ENCODE results near the gene SCPEP1.

SCPEP1 gene

GRCh38 chr17:56970974-56971373 is 7.0 kb upstream of the SCPEP1 start:
- no peak for DNase-seq
- H3K27ac ChIP-seq = no peak overlapping the region
- H3K36me3 ChIP-seq = no peaks in the 10 kb centered on the region
- H3K4me3 ChIP-seq (ENCODE audit: low read depth, low read length) = no peak overlapping the region
- no peak for TF ChIP-seq CTCF (IDR thresholded peaks at IDR 0.05; ENCODE audit: low read depth, low read length)
- no peaks in the 10 kb centered on the region for H3K27me3 ChIP-seq (ENCODE audit: insufficient read depth, low read depth, severe bottlenecking)
- H3K9me3 ChIP-seq (ENCODE audit: severe bottlenecking) = peaks cover 4% of the 10 kb centered on the region

GRCh38 chr17:56972111-56972730 is 5.7 kb upstream of the SCPEP1 start:
- Histone ChIP-seq H3K36me3 (no peaks in the 10 kb centered on the region), H3K4me3 (ENCODE audit: low read depth, low read length) (no peak overlapping the region), H3K27ac (no peak overlapping the region), H3K27me3 (ENCODE audit: insufficient read depth, low read depth, severe bottlenecking) (no peaks in the 10 kb centered on the region), H3K9me3 (ENCODE audit: severe bottlenecking) (peaks cover 4% of the 10 kb centered on the region)
- no peak for TF ChIP-seq CTCF (IDR thresholded peaks at IDR 0.05; ENCODE audit: low read depth, low read length)
- no peak for DNase-seq

- H3K27ac ChIP-seq = no peak overlapping the region
- no peaks in the 10 kb centered on the region for H3K27me3 ChIP-seq (ENCODE audit: insufficient read depth, low read depth, severe bottlenecking)
- peaks cover 4% of the 10 kb centered on the region for H3K9me3 ChIP-seq (ENCODE audit: severe bottlenecking)
- TF ChIP-seq CTCF (IDR thresholded peaks at IDR 0.05; ENCODE audit: low read depth, low read length) = no peak
- no peak for DNase-seq
- no peaks in the 10 kb centered on the region for H3K36me3 ChIP-seq
- H3K4me3 ChIP-seq (ENCODE audit: low read depth, low read length) = no peak overlapping the region
Observed at GRCh38 chr17:56973520-56973919, 4.4 kb upstream of the SCPEP1 start.

- no peak for TF ChIP-seq CTCF (IDR thresholded peaks at IDR 0.05; ENCODE audit: low read depth, low read length)
Observed at GRCh38 chr17:56974055-56974454, 3.9 kb upstream of the SCPEP1 start.

GRCh38 chr17:56975656-56976055 is 2.3 kb upstream of the SCPEP1 start:
- no peak overlapping the region for H3K27ac ChIP-seq
- DNase-seq = no peak
- TF ChIP-seq CTCF (IDR thresholded peaks at IDR 0.05; ENCODE audit: low read depth, low read length) = no peak
- H3K27me3 ChIP-seq (ENCODE audit: insufficient read depth, low read depth, severe bottlenecking) = no peaks in the 10 kb centered on the region
- H3K36me3 ChIP-seq = no peaks in the 10 kb centered on the region
- H3K4me3 ChIP-seq (ENCODE audit: low read depth, low read length) = no peak overlapping the region
- H3K9me3 ChIP-seq (ENCODE audit: severe bottlenecking) = peaks cover 4% of the 10 kb centered on the region

More at GRCh38 chr17:56974055-56974454, 3.9 kb upstream of the SCPEP1 start:
- Histone ChIP-seq H3K27ac (no peak overlapping the region), H3K4me3 (ENCODE audit: low read depth, low read length) (no peak overlapping the region), H3K36me3 (no peaks in the 10 kb centered on the region), H3K27me3 (ENCODE audit: insufficient read depth, low read depth, severe bottlenecking) (no peaks in the 10 kb centered on the region), H3K9me3 (ENCODE audit: severe bottlenecking) (peaks cover 4% of the 10 kb centered on the region)
- no peak for DNase-seq

Data from WERI-Rb-1 (cell line).